Measurements from ENCODE around the gene ZNFX1.

- TF ChIP-seq, protein P1, sequence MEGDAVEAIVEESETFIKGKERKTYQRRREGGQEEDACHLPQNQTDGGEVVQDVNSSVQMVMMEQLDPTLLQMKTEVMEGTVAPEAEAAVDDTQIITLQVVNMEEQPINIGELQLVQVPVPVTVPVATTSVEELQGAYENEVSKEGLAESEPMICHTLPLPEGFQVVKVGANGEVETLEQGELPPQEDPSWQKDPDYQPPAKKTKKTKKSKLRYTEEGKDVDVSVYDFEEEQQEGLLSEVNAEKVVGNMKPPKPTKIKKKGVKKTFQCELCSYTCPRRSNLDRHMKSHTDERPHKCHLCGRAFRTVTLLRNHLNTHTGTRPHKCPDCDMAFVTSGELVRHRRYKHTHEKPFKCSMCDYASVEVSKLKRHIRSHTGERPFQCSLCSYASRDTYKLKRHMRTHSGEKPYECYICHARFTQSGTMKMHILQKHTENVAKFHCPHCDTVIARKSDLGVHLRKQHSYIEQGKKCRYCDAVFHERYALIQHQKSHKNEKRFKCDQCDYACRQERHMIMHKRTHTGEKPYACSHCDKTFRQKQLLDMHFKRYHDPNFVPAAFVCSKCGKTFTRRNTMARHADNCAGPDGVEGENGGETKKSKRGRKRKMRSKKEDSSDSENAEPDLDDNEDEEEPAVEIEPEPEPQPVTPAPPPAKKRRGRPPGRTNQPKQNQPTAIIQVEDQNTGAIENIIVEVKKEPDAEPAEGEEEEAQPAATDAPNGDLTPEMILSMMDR (IDR thresholded peaks at IDR 0.05): no peak
- TF ChIP-seq CEBPB (IDR thresholded peaks at IDR 0.05): no peak
- TF ChIP-seq JUN (IDR thresholded peaks at IDR 0.05): no peak
- TF ChIP-seq MYC (IDR thresholded peaks at IDR 0.05; ENCODE audit: borderline replicate concordance, low read length): no peak
- TF ChIP-seq ELK1 (IDR thresholded peaks at IDR 0.05; ENCODE audit: low read depth, low read length): no peak
- TF ChIP-seq HEYL (CRISPR knock-in tag; IDR thresholded peaks at IDR 0.05): no peak
- no peak for TF ChIP-seq REST (IDR thresholded peaks at IDR 0.05)
- no peak for TF ChIP-seq PHF8 (IDR thresholded peaks at IDR 0.05; ENCODE audit: borderline replicate concordance, low read depth)
- TF ChIP-seq KDM1A (IDR thresholded peaks at IDR 0.05; ENCODE audit: low read depth): no peak
These were observed 2.6 kb downstream of the ZNFX1 start for GRCh38 chr20:49275216-49275615.
